MM.1S (cell line): ENCODE data around the gene GATAD2B.

Experiments used
- CTCF ChIP-seq: fragments of 300-600 bp; sonication (generic); IDR thresholded peaks from 2 replicates; pipeline ENCODE4 v1.5.1; 2016; ENCODE audit warnings: antibody characterized with exemption, low read length, mixed read lengths
- EZH2 ChIP-seq: fragments of 300-600 bp; sonication (generic); optimal IDR thresholded peaks from 2 replicates; pipeline ENCODE3; 2017; ENCODE audit warnings: low read depth, mild to moderate bottlenecking, antibody characterized with exemption, low read length, mixed read lengths

GRCh38 chr1:153780551-153780950 lies 142.2 kb downstream of the GATAD2B start:
- no peak for TF ChIP-seq CTCF
- no peak for TF ChIP-seq EZH2
